PC-3 (cell line): ENCODE data around the gene MAD1L1.

Experiments
- EZH2 ChIP-seq: fragments of 300-600 bp; sonication (generic); IDR thresholded peaks from one replicate; pipeline ENCODE4 v1.6.1; 2017; ENCODE audit warnings: antibody characterized with exemption, mild to moderate bottlenecking, low read length; ENCODE audit not compliant: unreplicated experiment
- TF ChIP-seq, protein P1 (sequence below): fragments of 300-600 bp; sonication (generic); conservative IDR thresholded peaks from 2 replicates; pipeline ENCODE4 v1.5.1; 2017; ENCODE audit warnings: antibody characterized with exemption, low read depth, mild to moderate bottlenecking, low read length

DNA sequence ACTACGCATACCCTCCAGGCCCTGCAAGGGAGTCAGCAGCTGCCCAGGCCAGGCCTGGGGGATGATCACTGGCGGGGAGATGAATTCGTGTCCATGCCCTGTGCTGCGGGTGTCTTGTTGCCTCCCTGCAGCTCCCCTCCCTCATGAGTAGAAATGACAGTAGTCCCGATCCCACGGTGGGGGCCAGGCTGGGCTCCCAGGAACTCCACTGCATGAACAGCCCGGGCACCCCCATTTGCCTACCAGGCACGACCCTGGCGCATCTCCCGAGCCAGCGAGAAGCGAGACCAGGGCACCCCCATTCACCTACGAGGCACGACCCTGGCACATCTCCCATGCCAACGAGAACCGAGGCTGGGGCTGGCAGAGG, 316.2 kb downstream of the MAD1L1 start:
- TF ChIP-seq, protein P1, sequence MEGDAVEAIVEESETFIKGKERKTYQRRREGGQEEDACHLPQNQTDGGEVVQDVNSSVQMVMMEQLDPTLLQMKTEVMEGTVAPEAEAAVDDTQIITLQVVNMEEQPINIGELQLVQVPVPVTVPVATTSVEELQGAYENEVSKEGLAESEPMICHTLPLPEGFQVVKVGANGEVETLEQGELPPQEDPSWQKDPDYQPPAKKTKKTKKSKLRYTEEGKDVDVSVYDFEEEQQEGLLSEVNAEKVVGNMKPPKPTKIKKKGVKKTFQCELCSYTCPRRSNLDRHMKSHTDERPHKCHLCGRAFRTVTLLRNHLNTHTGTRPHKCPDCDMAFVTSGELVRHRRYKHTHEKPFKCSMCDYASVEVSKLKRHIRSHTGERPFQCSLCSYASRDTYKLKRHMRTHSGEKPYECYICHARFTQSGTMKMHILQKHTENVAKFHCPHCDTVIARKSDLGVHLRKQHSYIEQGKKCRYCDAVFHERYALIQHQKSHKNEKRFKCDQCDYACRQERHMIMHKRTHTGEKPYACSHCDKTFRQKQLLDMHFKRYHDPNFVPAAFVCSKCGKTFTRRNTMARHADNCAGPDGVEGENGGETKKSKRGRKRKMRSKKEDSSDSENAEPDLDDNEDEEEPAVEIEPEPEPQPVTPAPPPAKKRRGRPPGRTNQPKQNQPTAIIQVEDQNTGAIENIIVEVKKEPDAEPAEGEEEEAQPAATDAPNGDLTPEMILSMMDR, result no peak
- TF ChIP-seq EZH2, result no peak
